ENCODE measurements around the gene INSC.

The INSC gene

DNA sequence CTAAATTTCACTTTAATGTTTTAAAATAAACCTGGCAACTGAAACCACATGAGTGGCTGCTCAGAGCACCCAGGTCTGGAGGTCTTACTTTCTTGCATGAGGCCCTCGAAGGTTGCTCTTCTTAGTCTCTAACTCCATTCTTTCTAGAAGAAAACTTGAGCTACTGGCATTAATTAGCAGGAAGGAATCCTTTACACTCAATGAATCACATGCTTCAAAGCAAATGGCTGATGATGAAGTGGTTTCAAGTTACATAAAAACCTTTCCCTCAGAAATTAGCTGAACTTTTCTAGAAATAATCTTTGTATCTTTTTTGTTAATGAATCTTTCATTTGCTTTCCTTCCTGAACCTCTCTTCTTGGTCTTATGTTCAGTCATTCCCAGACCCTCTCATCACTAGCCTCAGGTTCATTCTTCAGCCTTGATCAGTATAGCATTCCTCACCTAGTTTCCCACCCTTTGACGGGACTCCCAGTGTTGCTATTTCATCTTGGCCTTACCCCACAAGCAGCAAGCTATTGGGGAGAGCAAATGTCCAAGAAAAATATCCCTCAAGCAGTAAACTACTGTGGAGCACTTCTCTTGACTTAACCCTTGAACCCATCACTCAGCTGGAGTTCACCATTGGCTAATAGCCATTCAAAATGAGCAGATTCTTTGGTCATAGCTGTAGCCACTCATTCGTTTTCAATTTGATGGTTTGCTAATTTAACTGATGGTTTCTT is 75.1 kb downstream of the INSC start:
- DNase-seq (ENCODE audit: low spot score): no peak

DNA sequence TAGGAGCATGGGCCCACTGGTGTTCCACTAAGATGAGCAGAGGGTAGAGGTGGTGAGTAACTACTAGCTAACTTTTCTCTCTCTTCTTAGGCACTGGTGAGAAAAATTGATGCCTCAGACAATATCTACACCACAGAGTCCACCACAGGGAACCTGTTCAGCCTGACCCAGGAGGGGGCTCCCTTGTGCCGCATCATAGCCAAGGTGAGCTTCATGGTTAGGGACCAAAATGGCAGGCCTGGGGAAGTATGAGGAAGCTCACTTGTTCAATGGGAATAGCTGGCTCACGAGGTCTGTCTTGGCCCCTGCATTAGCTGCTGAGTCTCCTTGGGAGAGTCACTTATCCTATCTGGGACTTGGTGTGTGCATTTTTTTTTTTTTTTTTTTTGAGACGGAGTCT is 75.9 kb downstream of the INSC start:
- DNase-seq (ENCODE audit: low spot score): no peak

DNA sequence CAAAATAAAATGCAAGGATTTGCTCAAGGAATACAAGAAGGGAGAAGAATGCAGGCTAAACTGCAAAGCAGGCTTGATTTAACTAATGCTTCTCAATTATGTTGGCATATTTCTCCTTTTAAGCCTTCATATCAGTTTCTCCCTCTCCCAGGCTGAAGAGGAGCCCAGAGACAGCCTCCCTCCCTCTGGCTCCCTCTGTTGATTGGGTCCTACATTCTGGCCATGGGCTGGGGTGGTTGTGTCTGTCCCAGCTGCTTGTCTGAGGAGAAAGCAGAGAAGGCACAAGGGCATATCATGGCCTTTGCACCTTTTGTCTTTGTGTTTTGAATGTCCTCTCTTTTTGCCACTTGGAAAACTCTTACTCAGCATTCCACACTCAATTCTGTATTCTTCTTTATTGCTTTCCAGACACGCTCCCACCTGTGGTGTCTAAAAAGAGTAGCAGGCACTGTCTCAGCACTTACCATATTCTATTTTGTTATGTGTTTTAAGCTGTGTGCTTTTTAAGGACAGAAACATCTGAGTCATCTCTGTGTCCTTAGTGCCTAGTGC is 77.4 kb downstream of the INSC start:
- no peak for DNase-seq (ENCODE audit: low spot score)

DNA sequence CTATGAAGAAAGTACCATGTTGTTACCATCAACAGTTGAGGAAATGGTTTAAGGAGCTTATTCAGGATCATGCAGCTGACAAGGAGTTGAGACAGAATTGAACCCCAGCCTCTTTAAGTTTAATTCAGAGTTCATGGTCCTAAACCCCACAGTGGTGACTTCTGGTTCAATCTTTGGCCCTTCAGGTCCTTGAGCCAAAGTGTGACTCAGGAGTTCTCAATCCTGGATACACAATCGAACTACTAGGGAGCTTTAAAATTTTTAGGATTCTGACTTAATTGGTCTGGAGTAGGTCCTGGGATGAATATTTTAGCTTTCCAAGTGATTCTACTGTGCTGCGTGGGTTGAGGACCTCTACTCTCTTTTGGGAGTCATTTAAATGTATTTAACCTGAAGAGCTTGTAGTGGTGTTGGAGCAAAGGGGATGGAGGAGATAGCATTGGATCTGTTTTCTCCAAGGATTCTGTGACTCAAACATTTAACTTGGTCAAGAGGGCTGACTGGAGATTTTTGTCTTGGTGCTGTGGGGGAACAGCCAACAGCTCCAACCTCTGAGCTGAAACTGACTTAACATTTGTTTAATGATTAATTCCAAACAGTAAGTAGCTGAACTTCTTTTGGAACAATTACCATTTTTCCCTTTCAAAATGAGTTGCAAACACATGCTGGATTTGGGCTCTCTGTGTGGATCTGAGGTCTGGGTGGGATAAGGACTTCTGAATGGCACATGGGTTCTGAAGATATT is 80.1 kb downstream of the INSC start:
- DNase-seq (ENCODE audit: low spot score): no peak

DNA sequence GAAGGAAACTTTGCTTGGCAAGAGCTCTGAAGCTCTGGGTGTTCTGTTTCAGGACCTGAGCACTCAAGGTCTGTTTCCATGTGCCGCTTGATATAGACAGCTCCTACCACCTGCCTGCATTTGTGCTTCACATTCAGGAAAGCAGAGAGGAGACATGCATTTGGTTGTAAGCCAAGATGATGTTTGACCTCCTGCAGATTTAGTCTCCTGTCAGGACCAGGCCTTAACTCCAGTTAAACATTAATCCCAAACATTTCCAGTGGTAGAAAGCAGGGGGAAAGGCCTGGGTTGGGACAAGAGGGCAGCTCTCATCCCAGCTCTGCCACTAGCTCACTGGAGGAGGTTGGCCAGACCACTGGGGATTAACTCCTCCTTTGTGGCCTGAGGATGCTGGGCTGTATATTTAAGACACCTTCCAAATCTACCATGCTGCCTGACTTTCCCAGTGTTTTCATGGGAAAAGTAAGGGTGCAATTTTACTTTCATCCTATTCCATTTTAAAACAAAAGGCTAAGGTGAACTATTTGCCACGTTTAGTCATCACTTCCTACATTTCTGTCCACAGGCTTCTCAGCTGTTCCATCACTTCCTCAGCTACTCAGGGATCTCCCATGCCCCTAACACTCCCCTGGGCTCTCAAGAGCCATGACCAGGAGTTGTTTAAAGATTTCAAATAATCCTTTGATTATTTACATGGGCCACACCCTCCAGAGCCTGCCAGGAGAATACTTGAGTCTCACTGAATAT is 80.9 kb downstream of the INSC start:
- DNase-seq (ENCODE audit: low spot score): no peak

DNA sequence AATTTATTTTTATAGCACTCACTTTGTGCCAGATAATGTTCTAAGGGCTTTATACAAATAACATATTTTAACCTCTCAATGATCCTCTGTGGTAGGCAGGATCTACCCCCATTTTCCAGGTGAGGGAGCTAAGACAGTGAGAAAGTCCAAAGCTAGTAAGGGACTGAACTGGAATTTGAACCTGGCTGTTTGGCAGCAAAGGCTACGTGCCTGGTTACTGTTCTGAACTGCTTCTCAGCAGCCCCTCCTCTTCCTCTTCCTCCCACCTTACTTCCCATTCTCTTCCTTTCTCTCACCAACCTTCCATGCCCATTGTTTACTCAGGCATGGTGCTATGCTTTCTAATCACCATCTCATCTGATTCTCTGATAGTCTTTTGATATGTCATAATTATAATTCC is 82.0 kb downstream of the INSC start:
- DNase-seq (ENCODE audit: low spot score): no peak

DNA sequence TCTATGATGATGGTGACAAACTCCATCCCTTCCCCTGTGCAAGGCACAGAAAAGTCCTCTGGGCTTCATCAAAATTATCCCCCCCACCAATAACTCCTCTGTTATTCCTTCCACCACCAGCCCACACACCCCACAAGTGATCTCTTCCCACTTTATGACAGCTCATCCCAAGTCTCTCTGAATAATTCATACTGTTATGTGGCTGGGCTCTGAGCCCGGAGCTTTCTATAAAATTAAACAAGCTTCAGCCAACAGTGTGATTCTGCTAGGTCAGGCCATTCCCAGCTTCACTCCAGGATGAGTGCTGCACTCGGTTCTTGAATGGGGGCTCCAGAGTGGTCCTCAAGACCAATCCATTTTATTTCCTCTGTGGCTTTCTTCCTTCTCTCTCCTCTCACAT is 83.0 kb downstream of the INSC start:
- DNase-seq (ENCODE audit: low spot score): no peak

DNA sequence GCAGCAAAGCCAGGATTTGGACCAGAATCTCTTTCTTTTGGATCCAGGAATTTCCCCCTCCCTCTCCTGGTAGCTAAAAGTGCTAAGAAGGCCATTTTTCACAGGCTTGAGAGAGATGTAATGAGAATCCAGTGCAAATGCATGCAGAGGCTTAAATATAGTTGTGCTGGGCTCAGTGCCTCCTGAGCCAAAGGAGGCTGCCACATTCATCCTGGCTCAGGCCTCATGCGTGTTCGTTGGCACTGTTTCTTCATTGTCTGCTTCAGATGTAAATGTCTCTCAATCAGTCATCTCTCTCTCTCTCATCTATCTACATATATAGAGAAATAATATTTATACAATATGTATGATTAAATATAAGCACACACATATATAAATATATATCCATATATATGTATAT is 83.6 kb downstream of the INSC start:
- DNase-seq (ENCODE audit: low spot score): no peak

DNA sequence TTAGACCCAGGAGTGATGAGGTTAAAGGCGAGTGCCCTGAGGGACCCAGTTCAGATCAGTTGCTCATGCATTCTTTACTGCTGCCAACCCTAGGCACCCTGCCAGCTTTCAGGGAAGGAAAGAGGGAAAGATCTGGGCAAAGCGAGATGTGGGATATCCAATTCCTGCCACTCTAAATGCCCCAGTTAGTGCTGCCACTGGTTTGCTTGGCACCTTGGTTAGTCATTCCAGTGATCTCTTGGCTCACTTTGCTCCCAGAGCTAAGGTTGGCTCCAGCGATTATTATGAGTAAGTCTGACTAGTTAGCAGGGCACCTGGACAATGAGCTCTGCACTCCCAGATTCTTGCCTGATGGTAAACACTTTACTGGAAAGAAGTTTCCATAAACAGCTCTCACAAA is 85.0 kb downstream of the INSC start:
- no peak for DNase-seq (ENCODE audit: low spot score)

DNA sequence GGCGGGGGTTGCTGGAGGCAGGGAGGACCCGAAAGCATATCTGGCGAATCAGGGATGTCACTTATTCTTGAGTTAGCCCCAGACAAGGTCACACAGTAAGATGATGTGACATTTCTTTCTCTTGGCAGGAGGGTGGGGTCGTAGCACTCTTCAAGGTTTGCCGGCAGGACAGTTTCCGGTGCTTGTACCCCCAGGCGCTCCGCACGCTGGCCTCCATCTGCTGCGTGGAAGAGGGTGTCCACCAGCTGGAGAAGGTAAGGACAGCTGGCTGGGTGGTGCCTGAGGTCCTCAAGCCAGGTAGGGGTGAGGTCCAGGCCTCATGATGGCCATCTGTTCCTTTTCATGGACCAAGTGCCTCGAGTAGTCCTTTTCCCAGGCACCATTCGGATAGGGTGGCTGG is 86.0 kb downstream of the INSC start:
- DNase-seq (ENCODE audit: low spot score): no peak

DNA sequence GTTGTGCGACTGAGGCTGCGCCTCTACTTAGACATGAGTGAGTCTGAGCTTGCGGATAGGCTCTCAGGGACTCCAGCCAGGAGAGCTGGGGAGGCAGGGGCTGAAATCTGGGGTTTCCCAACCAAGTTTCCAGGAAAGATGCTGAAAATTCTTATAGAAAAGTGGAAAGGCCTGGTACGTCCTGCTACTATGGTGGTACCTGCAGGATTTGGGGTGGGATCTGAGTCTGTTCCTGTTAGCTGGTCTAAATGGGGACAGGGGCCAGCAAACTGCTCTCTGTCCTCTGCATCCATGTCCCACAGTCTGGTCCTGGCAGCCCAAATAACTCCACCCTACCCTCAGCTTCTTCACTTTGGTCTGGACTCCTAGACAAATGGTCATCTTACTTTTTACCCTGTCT is 86.9 kb downstream of the INSC start:
- no peak for DNase-seq (ENCODE audit: low spot score)

DNA sequence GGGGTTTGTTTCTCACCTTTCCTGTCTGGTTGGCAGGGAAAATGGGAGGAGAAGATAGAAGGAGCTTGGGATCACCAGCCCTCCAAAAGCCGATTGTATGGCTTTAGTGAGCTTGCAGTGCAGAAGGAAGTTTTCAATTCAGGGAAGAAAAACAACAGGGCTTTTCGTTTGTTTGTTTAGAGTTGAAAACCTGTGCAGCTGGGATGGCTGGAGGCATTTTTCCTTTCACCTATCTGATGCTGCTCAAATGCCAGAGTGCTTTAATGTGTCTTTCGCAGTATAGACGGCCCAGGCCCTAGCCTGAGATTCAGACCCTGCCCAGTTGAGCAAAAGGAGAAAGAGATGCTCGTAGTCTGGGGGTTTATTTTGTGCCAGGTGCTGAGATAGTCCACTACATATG is 87.9 kb downstream of the INSC start:
- DNase-seq (ENCODE audit: low spot score): no peak

DNA sequence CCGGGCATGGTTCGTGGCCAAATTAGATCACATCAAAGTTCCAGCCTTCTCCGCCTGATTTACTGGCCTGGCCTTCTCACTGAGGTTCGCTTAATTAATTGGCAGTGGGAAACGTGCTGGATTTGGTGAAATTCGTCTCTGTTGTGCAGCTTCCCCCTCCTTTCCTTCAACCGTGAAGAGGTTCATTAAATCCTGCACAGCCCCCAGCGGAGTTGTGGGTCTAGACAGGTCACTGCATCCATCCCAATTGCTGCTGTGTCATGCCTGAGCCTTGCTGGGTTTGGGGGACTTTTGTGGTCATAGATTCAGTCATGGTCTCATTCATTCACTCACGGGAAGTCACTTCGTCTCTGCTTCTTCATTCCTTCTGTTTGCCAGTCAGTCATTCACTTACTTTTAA is 90.0 kb downstream of the INSC start:
- no peak for DNase-seq (ENCODE audit: low spot score)

DNA sequence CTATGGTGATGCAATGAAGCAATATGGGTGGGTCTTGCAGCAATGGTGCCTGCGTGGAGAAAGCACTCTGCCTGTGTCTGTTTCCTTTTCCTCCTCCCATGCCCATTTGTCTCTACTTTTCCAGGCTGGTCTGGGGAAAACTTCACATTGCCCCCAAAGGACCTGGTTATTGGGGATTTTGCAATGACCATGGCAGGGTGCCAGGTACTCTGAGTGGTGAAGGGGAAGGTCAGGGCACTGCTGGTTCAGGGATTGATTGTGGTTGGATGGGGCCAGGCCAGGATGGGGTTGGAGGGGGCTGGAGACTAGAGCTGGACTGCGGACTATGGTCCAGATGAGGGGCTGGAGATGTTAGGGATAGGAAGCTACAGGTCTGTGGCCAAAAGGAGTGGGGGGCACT is 92.1 kb downstream of the INSC start:
- no peak for DNase-seq (ENCODE audit: low spot score)

DNA sequence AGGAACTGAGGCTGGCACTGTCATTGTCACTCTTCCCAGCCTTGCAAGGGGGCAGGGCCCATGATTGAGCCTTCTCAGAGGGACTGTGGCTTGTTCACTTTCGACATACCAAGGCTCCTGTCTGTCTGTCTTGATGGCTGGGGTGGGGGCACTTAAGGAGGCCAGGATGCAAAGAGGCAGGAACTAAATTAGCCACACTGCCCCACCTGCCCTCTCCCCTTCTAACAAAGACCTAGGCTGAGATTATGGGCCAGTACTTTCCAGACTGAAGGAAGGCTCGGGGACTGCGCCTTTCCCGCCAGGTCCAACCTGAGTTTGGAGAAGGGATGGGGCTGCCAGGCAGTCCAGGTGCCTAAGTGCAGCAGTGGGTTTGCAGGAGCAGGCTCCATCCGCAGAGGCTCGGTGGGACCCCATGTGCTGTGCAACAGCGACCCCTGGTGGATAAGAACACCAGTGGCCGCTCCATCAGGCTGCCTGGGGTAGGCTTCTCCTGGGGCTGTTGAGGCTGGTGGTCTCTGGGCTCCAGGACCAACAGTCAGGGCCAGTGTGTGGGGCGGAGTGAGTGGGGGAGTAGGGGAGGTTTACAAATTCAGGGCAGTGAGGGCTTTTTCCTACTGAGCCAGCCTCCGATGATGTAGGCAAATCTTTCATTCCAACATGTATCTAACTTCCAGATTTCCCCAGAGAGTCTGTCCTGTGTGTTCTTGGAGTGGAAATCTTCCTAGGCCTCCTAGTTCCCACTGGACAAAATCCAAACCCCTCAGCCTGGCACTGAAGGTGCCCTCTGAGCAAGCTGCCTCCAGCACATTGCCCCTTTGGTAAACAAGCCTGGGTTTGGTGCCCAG is 93.9 kb downstream of the INSC start:
- peak; percentile 78 for DNase-seq (ENCODE audit: low spot score)

DNA sequence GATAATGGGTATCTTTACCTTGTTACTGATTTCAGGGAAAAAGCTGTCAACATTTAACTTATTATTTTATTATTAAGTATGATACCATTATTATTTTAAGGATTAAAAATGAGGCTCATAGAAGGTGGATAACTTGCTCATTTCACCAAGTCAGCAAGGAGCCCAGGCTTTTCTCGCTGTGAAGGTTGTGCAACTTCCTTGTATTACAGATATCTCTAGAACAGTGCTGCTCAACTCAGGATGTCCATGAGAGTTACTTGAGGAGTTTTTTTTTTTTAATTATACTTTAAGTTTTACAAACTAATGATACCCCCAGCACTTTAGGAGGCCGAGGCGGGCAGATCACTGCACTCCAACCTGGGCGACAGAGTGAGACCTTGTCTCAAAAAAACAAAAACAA is 98.2 kb downstream of the INSC start:
- DNase-seq (ENCODE audit: low spot score): no peak

DNA sequence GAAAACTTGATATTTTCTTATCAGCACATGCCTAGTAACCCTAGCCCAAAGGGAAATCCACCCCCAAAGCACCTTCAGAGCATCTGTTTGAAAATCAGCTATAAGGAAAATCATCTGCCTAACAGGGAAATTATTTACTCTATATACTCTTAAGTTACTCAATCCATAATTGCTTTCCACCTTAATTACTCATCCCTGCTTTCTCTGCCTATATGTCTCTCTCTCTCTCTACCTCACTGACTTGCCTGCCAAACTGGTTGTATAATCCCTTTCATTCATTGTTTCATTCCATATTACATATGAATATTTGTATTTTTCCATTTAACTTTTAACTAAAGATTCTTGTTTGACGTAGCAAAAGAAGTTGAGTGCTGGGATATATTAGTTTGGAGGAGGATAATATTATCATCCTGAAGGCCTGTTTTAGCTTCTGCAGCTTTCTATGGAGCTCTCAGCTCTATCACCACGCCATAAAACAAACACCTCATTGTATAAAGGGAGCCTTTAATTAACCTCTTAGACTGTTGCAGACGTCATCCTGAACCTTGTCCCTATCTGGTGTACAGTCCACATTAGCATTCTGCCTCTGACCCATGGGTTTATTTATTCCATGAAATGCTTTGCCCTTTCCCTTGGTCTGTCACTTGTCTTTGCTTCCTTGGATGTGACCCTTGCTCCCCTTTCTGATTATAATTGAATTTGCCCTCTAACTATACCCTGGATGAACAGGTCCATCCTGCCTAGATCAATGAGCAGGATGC is 98.9 kb downstream of the INSC start:
- DNase-seq (ENCODE audit: low spot score): no peak

DNA sequence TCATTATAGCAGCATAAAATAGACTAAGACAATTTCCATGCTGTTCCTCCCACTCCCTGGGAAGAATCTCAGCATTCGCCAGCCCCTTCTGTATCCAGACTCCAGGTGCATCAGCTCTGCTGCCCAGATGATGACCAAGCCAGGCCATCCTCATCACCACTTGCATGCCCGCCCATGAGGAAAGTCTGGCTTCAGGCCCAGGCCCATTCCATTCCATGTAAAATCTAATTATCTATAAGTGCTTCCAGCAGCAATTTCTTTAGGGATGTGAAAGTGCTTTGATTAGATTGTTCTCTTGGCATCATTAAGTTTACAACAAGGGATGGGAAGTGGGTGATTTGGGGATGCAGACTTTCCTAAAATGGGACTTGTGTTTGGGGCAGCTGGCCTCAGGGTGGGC is 100.3 kb downstream of the INSC start:
- DNase-seq (ENCODE audit: low spot score): no peak

DNA sequence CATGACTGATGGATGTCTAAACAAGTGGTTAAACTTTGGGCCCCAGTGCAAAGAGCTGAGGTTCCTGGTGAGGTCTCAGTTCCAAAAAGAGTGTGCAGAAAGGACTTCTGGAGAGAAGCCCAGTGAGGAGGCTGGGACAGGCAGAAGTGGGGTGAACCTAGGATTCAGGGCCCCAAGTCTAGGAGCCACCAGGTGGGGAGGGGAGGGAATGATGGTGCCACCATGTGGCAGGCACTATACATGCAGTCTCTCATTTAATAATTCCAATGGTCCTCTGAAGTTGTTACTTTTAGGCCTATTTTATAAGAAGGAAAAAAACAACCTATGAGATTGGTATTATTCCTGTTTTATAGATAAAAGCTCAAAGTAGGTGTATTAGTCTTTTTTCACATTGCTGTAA is 102.0 kb downstream of the INSC start:
- DNase-seq (ENCODE audit: low spot score): peak; percentile 32

DNA sequence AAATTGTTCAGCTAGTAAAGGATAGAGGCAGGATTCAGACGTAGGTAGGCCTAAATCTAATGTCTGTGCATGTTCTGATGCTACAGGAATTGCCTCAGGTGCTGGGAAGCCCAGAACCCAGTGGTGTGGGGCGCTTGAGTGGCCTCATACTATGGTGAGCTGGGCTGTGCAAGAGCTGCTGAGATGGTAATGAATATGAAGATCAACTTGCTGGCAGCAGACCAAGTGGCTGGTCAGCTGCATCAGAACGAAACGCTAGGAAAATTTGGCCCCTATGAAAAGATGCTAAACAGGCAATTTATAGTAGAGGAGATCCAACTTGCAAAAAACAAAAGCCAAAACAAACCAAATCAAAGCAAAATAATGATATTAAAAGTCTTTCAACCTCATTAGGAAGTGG is 102.7 kb downstream of the INSC start:
- no peak for DNase-seq (ENCODE audit: low spot score)

DNA sequence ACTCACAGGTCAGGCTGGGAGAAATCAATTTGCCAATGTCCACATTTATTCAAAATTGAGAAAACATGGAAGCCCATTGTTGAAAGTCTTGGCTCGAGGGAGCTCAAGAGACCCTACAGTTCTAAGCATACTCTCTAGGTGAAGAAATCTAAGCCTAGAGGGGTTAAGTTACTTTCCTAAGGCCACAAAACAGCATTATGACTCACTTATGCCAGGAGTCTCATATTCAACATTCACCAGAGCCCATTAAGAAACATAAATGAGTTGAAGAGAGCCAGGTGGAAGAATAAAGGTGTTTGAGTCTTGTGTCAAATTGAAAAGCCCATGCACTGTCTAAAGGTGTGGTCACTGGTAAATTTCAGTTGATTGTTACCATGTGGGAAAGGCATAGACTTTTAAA is 108.1 kb downstream of the INSC start:
- DNase-seq (ENCODE audit: low spot score): no peak
